ENCODE measurements around the gene ZNF385B. TPM values are rescaled to one million over a fixed set of nuclear protein-coding genes. Genes with fewer than 3 reads are reported as not detected.

ZNF385B gene
- total RNA-seq, 1 donor from 2014 or later = not detected

GRCh38 chr2:179594268-179595112, 266.9 kb downstream of the ZNF385B start:
- Histone ChIP-seq H3K4me3 (ENCODE audit: low read depth, low read length) (no peak overlapping the region), H3K27me3 (ENCODE audit: control insufficient read depth, insufficient read depth, low read length) (no peaks in the 10 kb centered on the region), H3K36me3 (ENCODE audit: control insufficient read depth, insufficient read depth, low read length) (no peaks in the 10 kb centered on the region)
- no peak for TF ChIP-seq CTCF (IDR thresholded peaks at IDR 0.05; ENCODE audit: insufficient read depth, low read length, severe bottlenecking)
- FAIRE-seq = no peak
- DNase-seq (ENCODE audit: low read depth) = no peak

- no peak for TF ChIP-seq CTCF (IDR thresholded peaks at IDR 0.05; ENCODE audit: insufficient read depth, low read length, severe bottlenecking)
- Histone ChIP-seq H3K36me3 (ENCODE audit: control insufficient read depth, insufficient read depth, low read length) (no peaks in the 10 kb centered on the region), H3K27me3 (ENCODE audit: control insufficient read depth, insufficient read depth, low read length) (no peaks in the 10 kb centered on the region), H3K4me3 (ENCODE audit: low read depth, low read length) (no peak overlapping the region)
- DNase-seq (ENCODE audit: low read depth) = no peak
- no peak for FAIRE-seq
Measured at GRCh38 chr2:179593323-179593722, 268.1 kb downstream of the ZNF385B start.

GRCh38 chr2:179592167-179592936, 269.1 kb downstream of the ZNF385B start:
- DNase-seq (ENCODE audit: low read depth) (no peak), FAIRE-seq (no peak)
- Histone ChIP-seq H3K27me3 (ENCODE audit: control insufficient read depth, insufficient read depth, low read length) (no peaks in the 10 kb centered on the region), H3K36me3 (ENCODE audit: control insufficient read depth, insufficient read depth, low read length) (no peaks in the 10 kb centered on the region), H3K4me3 (ENCODE audit: low read depth, low read length) (no peak overlapping the region)
- no peak for TF ChIP-seq CTCF (IDR thresholded peaks at IDR 0.05; ENCODE audit: insufficient read depth, low read length, severe bottlenecking)

GRCh38 chr2:179591690-179592089, 269.7 kb downstream of the ZNF385B start:
- no peak overlapping the region for H3K4me3 ChIP-seq (ENCODE audit: low read depth, low read length)
- H3K27me3 ChIP-seq (ENCODE audit: control insufficient read depth, insufficient read depth, low read length) = no peaks in the 10 kb centered on the region
- no peak for TF ChIP-seq CTCF (IDR thresholded peaks at IDR 0.05; ENCODE audit: insufficient read depth, low read length, severe bottlenecking)
- no peak for FAIRE-seq
- DNase-seq (ENCODE audit: low read depth) = no peak
- H3K36me3 ChIP-seq (ENCODE audit: control insufficient read depth, insufficient read depth, low read length) = no peaks in the 10 kb centered on the region

GRCh38 chr2:179588486-179589145, 272.8 kb downstream of the ZNF385B start:
- no peak overlapping the region for H3K4me3 ChIP-seq (ENCODE audit: low read depth, low read length)
- no peak for DNase-seq (ENCODE audit: low read depth)
- no peaks in the 10 kb centered on the region for H3K27me3 ChIP-seq (ENCODE audit: control insufficient read depth, insufficient read depth, low read length)
- no peak for FAIRE-seq
- no peaks in the 10 kb centered on the region for H3K36me3 ChIP-seq (ENCODE audit: control insufficient read depth, insufficient read depth, low read length)
- TF ChIP-seq CTCF (IDR thresholded peaks at IDR 0.05; ENCODE audit: insufficient read depth, low read length, severe bottlenecking) = no peak

Measured in bronchial epithelial cell (primary cell).